Natural killer cell treated with Interleukin-12 subunit alpha and Interleukin-12 subunit beta and Interleukin-15 and Interleukin-18, amount 100 ng/mL, for 72 hours (primary cell): ENCODE measurements around the gene KIF9. TPM values are rescaled to one million over a fixed set of nuclear protein-coding genes. Genes with fewer than 3 reads are reported as not detected.
A peak's percentile ranks its signal among the peaks of the same experiment; 100 is the strongest.
"Not testable (repeated sequence)": the region's sequence is repeated elsewhere in the genome, so short reads cannot be mapped to it uniquely, and the experiment has no call there.

Experiments
- ATAC-seq, 2 donors: fragments of 150-1000 bp; cut with Tn5 transposase in 1 of 2; sonication (Bioruptor Pico), chemical (Tn5 transposase) in 1 of 2; 2 replicates each; pipeline ENCODE4 v1.10.0; 2021
- DNase-seq: peaks from one replicate; pipeline ENCODE4 v3.0.0; 2022; ENCODE audit warnings: low spot score
- H3K27ac Mint-ChIP-seq, 2 donors: 1 replicate in 1 of 2; 2 replicates in 1 of 2; pipeline ENCODE4 v1.8.0; 2022; ENCODE audit warnings: mixed read lengths in 2 of 2, mild to moderate bottlenecking in 1 of 2, moderate library complexity in 1 of 2
- H3K27me3 Mint-ChIP-seq, 2 donors: 1 replicate in 1 of 2; 2 replicates in 1 of 2; pipeline ENCODE4 v1.8.0; 2022; ENCODE audit warnings: mixed read lengths in 2 of 2
- H3K36me3 Mint-ChIP-seq: one replicate; pipeline ENCODE4 v1.8.0; 2022; ENCODE audit warnings: mixed read lengths
- H3K4me1 Mint-ChIP-seq, 2 donors: 1 replicate in 1 of 2; 2 replicates in 1 of 2; pipeline ENCODE4 v1.8.0; 2022; ENCODE audit warnings: low read depth in 2 of 2, mixed read lengths in 2 of 2, mild to moderate bottlenecking in 1 of 2
- H3K4me3 Mint-ChIP-seq: one replicate; pipeline ENCODE4 v1.8.0; 2022; ENCODE audit warnings: mixed read lengths
- H3K9me3 Mint-ChIP-seq: 2 replicates; pipeline ENCODE4 v1.8.0; 2022; ENCODE audit warnings: mixed read lengths
- total RNA-seq, 2 donors: library from RNA; stranded (reverse); gene quantifications; one replicate each; pipeline ENCODE4 v1.2.3, GENCODE V29; 2022

Gene KIF9
- total RNA-seq, 2 donors from 2014 or later, result 3.2 to 8.2 TPM

DNA sequence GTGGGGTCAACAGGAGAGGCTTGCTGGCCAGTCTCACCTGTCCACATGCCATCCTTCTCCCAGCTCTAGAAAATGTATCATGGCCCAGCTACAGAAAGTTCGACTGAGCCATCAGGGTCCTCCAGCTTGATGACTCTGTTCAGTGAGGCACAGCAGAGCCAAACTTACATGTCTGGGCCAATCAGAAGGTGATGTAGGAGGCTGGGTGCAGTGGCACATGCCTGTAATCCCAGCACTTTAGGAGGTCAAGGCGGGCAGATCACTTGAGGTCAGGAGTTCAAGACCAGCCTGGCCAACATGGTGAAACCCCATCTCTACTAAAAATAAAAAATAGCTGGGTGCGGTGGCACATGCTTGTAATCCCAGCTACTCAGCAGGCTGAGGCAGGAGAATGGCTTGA, 31.5 kb downstream of the KIF9 start:
- not testable (repeated sequence) for H3K4me3 Mint-ChIP-seq, H3K36me3 Mint-ChIP-seq, H3K4me1 Mint-ChIP-seq, DNase-seq, H3K9me3 Mint-ChIP-seq, ATAC-seq, H3K27me3 Mint-ChIP-seq, H3K27ac Mint-ChIP-seq

GRCh38 chr3:47250309-47251060, 32.1 kb downstream of the KIF9 start:
- H3K36me3 Mint-ChIP-seq, result no peaks in the 10 kb centered on the region
- no peak for ATAC-seq
- H3K9me3 Mint-ChIP-seq, result no peaks in the 10 kb centered on the region
- no peak overlapping the region for H3K27ac Mint-ChIP-seq
- H3K4me1 Mint-ChIP-seq, result no peaks in the 10 kb centered on the region
- no peaks in the 10 kb centered on the region for H3K27me3 Mint-ChIP-seq
- H3K4me3 Mint-ChIP-seq, result no peak overlapping the region
- no peak for DNase-seq

DNA sequence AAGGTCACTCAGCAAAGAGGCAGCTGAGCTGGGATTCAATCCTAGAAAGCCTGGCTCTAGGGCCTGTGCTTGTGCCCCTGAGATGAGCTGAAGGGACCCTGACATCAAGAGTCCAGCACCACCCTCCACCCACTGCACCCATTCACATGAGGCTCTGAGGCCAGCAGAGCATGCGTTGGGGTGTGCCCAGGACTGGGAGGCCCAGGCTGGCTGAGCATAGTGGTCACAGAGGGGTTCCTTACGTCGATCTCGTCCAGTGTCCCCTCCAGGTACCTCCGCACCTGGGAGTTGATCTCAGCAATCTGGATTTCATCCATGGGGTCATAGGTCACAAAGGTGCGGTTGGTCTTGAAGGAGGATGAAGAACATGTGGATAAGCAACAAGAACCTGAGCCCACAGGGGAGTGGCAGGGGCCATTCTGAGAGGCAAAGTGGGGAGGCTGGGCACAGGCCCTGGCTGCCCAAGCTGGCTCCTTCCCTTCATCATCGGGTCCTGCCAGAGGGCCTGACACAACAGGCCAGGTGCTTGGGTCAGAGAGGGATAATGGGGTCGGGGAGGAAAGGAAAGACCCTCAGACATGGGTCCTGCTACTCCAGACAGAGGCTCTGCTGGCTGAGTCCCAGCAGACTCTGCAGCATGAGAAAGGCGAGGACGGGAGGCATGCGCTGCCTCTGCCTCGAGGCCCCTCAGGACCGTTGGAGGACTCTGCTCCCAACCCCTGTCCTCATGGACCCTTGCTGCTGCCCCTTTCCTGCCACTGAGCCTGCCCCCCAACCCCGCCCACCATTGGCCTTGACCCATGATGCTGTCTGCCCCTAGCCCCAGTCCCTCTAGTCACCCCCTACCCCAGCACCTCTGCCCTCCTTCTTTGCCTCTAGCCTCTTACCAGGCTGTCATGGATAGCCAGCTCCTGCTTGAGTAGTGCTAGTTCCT, 35.2 kb downstream of the KIF9 start:
- peak in 1 of 2 donors; percentile 26 for ATAC-seq
- no peaks in the 10 kb centered on the region for H3K4me1 Mint-ChIP-seq
- no peak overlapping the region for H3K4me3 Mint-ChIP-seq
- peak overlapping the region in 1 of 2 donors; percentile 48 for H3K27ac Mint-ChIP-seq
- H3K27me3 Mint-ChIP-seq, result no peaks in the 10 kb centered on the region
- no peaks in the 10 kb centered on the region for H3K9me3 Mint-ChIP-seq
- H3K36me3 Mint-ChIP-seq, result no peaks in the 10 kb centered on the region
- no peak for DNase-seq

GRCh38 chr3:47245271-47245670, 37.3 kb downstream of the KIF9 start:
- Mint-ChIP-seq H3K27me3 (no peaks in the 10 kb centered on the region), H3K27ac (no peak overlapping the region), H3K36me3 (no peaks in the 10 kb centered on the region), H3K9me3 (no peaks in the 10 kb centered on the region), H3K4me3 (no peak overlapping the region), H3K4me1 (no peaks in the 10 kb centered on the region)
- ATAC-seq, result no peak
- no peak for DNase-seq

DNA sequence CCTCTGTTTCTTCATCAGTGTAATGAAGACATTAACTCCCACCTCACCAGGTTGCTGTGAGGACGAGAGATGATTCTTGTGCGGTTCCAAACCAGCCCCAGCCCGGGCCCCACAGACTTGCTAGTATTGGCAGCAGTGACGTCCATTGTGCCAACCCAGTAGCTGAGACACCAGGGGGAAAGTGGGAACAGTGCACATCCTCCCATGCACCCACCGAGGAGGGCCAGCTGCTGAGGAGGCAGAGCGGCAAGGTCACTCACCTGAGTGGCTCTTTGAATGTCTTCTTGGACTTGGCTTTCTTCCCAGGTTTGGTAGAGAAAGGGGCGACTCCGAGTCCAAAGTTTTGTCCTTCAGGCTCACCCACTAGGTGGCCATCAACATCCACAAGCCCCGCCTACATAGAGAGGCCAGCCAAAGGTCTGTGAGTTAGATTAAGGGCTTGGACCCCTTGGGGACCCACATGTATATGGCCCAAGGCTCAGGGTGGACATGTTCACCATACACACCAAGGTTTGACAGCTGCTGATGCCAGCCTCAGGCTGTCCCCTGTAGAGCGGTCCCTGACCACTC, 38.0 kb downstream of the KIF9 start:
- DNase-seq (no peak), ATAC-seq (no peak)
- H3K4me3 Mint-ChIP-seq, result no peak overlapping the region
- no peak overlapping the region for H3K27ac Mint-ChIP-seq
- no peaks in the 10 kb centered on the region for H3K4me1 Mint-ChIP-seq
- H3K36me3 Mint-ChIP-seq, result no peaks in the 10 kb centered on the region
- H3K27me3 Mint-ChIP-seq, result no peaks in the 10 kb centered on the region
- no peaks in the 10 kb centered on the region for H3K9me3 Mint-ChIP-seq

GRCh38 chr3:47243419-47244147, 39.0 kb downstream of the KIF9 start:
- Mint-ChIP-seq H3K9me3 (no peaks in the 10 kb centered on the region), H3K4me3 (no peak overlapping the region), H3K27ac (no peak overlapping the region), H3K4me1 (no peaks in the 10 kb centered on the region), H3K36me3 (no peaks in the 10 kb centered on the region), H3K27me3 (no peaks in the 10 kb centered on the region)
- no peak for ATAC-seq
- DNase-seq, result no peak

GRCh38 chr3:47239929-47240328, 42.7 kb downstream of the KIF9 start:
- Mint-ChIP-seq H3K36me3 (no peaks in the 10 kb centered on the region), H3K4me3 (no peak overlapping the region), H3K4me1 (no peaks in the 10 kb centered on the region), H3K27me3 (no peaks in the 10 kb centered on the region), H3K27ac (no peak overlapping the region), H3K9me3 (no peaks in the 10 kb centered on the region)
- ATAC-seq (no peak), DNase-seq (no peak)

- no peaks in the 10 kb centered on the region for H3K4me1 Mint-ChIP-seq
- no peak for DNase-seq
- H3K4me3 Mint-ChIP-seq, result no peak overlapping the region
- H3K27me3 Mint-ChIP-seq, result no peaks in the 10 kb centered on the region
- no peaks in the 10 kb centered on the region for H3K36me3 Mint-ChIP-seq
- H3K9me3 Mint-ChIP-seq, result no peaks in the 10 kb centered on the region
- no peak for ATAC-seq
- no peak overlapping the region for H3K27ac Mint-ChIP-seq
Observed at GRCh38 chr3:47238017-47238416, 44.6 kb downstream of the KIF9 start.

GRCh38 chr3:47228088-47228487, 54.5 kb downstream of the KIF9 start:
- Mint-ChIP-seq H3K9me3 (no peaks in the 10 kb centered on the region), H3K27me3 (no peaks in the 10 kb centered on the region), H3K4me3 (no peak overlapping the region), H3K4me1 (peaks cover 6% of the 10 kb centered on the region in 2 donors), H3K27ac (peak overlapping the region in 1 of 2 donors; percentile 31), H3K36me3 (no peaks in the 10 kb centered on the region)
- no peak for DNase-seq
- no peak for ATAC-seq

DNA sequence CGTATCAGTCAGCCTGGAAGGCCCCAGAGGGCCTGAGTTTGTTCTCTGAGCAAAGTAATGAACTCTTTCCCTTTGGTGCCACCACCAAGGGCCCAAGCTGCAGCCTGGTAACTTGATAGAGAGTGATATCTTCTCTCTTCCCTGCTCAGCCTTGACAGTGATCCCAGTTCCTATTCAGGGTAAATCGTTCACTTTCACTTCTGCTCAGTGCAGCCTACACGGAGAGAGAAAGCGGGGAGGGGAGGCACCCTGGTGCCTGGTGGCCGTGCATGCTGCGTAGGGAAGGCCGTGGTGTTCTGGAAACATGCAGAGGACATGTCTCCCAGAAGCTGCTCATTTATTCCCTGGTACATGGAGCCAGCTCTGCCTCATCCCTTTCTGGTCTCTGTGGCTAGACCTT, 54.9 kb downstream of the KIF9 start:
- Mint-ChIP-seq H3K27me3 (no peaks in the 10 kb centered on the region), H3K4me1 (peaks cover 6% of the 10 kb centered on the region in 2 donors), H3K9me3 (no peaks in the 10 kb centered on the region), H3K36me3 (no peaks in the 10 kb centered on the region), H3K27ac (no peak overlapping the region), H3K4me3 (no peak overlapping the region)
- ATAC-seq (no peak), DNase-seq (no peak)

DNA sequence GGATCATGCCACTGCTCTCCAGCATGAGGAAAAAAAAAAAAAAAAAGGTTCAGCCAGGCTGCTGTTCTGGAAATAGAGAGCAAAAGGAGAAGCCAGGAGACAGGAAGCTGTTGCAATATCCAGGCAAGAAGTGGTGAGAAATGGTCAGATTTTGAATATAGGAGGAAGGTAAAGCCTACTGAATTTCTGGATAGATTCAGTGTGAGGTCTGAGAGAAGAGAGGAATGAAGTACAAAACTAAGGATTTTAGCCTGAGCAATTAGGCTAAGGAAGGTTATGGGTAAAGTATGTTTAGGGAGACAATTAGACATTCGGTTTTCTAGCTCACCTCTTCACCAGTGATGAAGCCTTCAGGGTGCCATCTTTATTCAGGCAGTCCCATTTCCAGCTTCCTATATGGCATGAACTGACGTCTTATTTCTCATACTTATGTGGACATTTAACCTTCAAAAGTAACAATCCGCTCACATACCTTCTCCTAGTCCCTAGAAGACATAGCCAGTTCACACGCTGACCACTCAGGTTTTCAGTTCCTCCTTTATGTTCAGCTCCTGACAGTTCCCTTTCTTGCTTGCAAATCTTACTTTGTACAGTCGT, 57.2 kb downstream of the KIF9 start:
- Mint-ChIP-seq H3K4me3 (no peak overlapping the region), H3K27me3 (no peaks in the 10 kb centered on the region), H3K36me3 (no peaks in the 10 kb centered on the region), H3K4me1 (peaks cover 6% of the 10 kb centered on the region in 2 donors), H3K9me3 (no peaks in the 10 kb centered on the region), H3K27ac (no peak overlapping the region)
- ATAC-seq (no peak), DNase-seq (no peak)

DNA sequence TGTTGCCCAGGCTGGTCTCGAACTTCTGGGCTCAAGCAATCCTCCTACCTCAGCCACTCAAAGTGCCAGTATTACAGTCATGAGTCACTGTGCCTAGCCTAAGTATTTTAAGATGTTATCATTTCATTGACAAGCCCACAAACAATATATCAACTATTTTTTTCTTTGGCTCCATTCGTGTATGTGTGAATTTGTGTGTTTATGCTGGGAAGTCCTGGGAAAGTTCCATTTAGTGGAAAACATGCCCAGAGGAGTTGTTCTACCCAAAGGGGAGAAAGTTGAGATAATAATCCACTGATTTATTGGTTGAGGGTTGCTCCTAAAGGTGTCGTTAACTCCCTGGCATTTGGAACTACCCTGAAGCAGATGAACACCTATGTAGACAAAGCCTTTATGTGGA, 58.8 kb downstream of the KIF9 start:
- no peaks in the 10 kb centered on the region for H3K27me3 Mint-ChIP-seq
- no peak overlapping the region for H3K4me3 Mint-ChIP-seq
- H3K27ac Mint-ChIP-seq, result no peak overlapping the region
- H3K36me3 Mint-ChIP-seq, result no peaks in the 10 kb centered on the region
- ATAC-seq (no peak), DNase-seq (no peak)
- no peaks in the 10 kb centered on the region for H3K9me3 Mint-ChIP-seq
- peaks cover 6% of the 10 kb centered on the region in 2 donors for H3K4me1 Mint-ChIP-seq

- Mint-ChIP-seq H3K9me3 (no peaks in the 10 kb centered on the region), H3K27me3 (no peaks in the 10 kb centered on the region), H3K4me1 (peaks cover 6% of the 10 kb centered on the region in 2 donors), H3K36me3 (no peaks in the 10 kb centered on the region), H3K4me3 (no peak overlapping the region), H3K27ac (no peak overlapping the region)
- ATAC-seq (no peak), DNase-seq (no peak)
Observed at GRCh38 chr3:47221798-47222197, 60.8 kb downstream of the KIF9 start.
